GM20000 (cell line): ENCODE results near the gene AP2S1.

Source experiments
- DNase-seq: peaks from one replicate; pipeline ENCODE4 v3.0.0; 2012; ENCODE audit warnings: low spot score
- TF ChIP-seq, protein P1 (sequence below): IDR thresholded peaks from 2 replicates; pipeline ENCODE4 v1.5.1; 2012; ENCODE audit warnings: mild to moderate bottlenecking, control low read depth; ENCODE audit errors: extremely low read depth, missing control alignments

The AP2S1 gene

GRCh38 chr19:46789371-46789770 is 61.3 kb downstream of the AP2S1 start:
- DNase-seq = no peak
- TF ChIP-seq, protein P1, sequence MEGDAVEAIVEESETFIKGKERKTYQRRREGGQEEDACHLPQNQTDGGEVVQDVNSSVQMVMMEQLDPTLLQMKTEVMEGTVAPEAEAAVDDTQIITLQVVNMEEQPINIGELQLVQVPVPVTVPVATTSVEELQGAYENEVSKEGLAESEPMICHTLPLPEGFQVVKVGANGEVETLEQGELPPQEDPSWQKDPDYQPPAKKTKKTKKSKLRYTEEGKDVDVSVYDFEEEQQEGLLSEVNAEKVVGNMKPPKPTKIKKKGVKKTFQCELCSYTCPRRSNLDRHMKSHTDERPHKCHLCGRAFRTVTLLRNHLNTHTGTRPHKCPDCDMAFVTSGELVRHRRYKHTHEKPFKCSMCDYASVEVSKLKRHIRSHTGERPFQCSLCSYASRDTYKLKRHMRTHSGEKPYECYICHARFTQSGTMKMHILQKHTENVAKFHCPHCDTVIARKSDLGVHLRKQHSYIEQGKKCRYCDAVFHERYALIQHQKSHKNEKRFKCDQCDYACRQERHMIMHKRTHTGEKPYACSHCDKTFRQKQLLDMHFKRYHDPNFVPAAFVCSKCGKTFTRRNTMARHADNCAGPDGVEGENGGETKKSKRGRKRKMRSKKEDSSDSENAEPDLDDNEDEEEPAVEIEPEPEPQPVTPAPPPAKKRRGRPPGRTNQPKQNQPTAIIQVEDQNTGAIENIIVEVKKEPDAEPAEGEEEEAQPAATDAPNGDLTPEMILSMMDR = no peak

- TF ChIP-seq, protein P1 = no peak
- no peak for DNase-seq
Measured at GRCh38 chr19:46788968-46789338, 61.7 kb downstream of the AP2S1 start.

GRCh38 chr19:46788262-46788967 is 62.2 kb downstream of the AP2S1 start, which contains the start of gene SLC1A5:
SLC1A5 (minus strand) TSS chr19:46788594; CDS start chr19:46787965, 629 bp downstream.
- peak; percentile 98 for DNase-seq
- TF ChIP-seq, protein P1 = no peak
